Osteoblast (primary cell): ENCODE data around the gene SLC6A13. TPM values are rescaled to one million over a fixed set of nuclear protein-coding genes. Genes with fewer than 3 reads are reported as not detected.
"Not testable (repeated sequence)": the region's sequence is repeated elsewhere in the genome, so short reads cannot be mapped to it uniquely, and the experiment has no call there.

Experiments
- DNase-seq: peaks from one replicate; pipeline ENCODE4 v3.0.0; 2011; ENCODE audit warnings: low spot score, mixed read lengths; ENCODE audit not compliant: insufficient read length; ENCODE audit errors: missing footprints
- H2AFZ ChIP-seq: 2 replicates; pipeline ENCODE4 v1.6.0; 2011; ENCODE audit warnings: mild to moderate bottlenecking, low read length
- H3K27ac ChIP-seq: 2 replicates; pipeline ENCODE4 v1.5.1; 2011; ENCODE audit warnings: mild to moderate bottlenecking, low read depth, low read length, moderate library complexity
- H3K27me3 ChIP-seq: 2 replicates; pipeline ENCODE4 v1.6.0; 2012; ENCODE audit warnings: mild to moderate bottlenecking, control low read depth, inconsistent platforms, low read length, moderate library complexity; ENCODE audit not compliant: insufficient read depth
- H3K36me3 ChIP-seq: 2 replicates; pipeline ENCODE4 v1.5.1; 2011; ENCODE audit warnings: mild to moderate bottlenecking, low read length, control low read depth, moderate library complexity; ENCODE audit not compliant: insufficient read depth
- H3K4me1 ChIP-seq: 2 replicates; pipeline ENCODE4 v1.5.1; 2011; ENCODE audit warnings: mild to moderate bottlenecking, low read length, control low read depth, moderate library complexity; ENCODE audit not compliant: insufficient read depth
- H3K4me2 ChIP-seq: 2 replicates; pipeline ENCODE4 v1.6.0; 2011; ENCODE audit warnings: mild to moderate bottlenecking, low read length; ENCODE audit not compliant: insufficient read depth
- H3K4me3 ChIP-seq: fragments of 200-600 bp; sonication (generic); 3 replicates; pipeline ENCODE4 v1.5.1; 2012; ENCODE audit warnings: mild to moderate bottlenecking, low read length, inconsistent platforms; ENCODE audit not compliant: insufficient read depth
- H3K79me2 ChIP-seq: 2 replicates; pipeline ENCODE4 v1.6.0; 2012; ENCODE audit warnings: mild to moderate bottlenecking, low read length, control low read depth, inconsistent platforms; ENCODE audit not compliant: insufficient read depth
- H3K9me3 ChIP-seq: 2 replicates; pipeline ENCODE4 v1.5.1; 2011; ENCODE audit warnings: low read depth, low read length, control low read depth
- H4K20me1 ChIP-seq: 2 replicates; pipeline ENCODE4 v1.6.0; 2012; ENCODE audit warnings: mild to moderate bottlenecking, low read length, control low read depth; ENCODE audit not compliant: insufficient read depth
- total RNA-seq: library from RNA; depleted of rRNA; stranded (reverse); fragments of >200 nt; gene quantifications from 2 replicates; pipeline ENCODE4 v1.2.3, GENCODE V29; 2012
- TF ChIP-seq, protein P1 (sequence below): IDR thresholded peaks from 2 replicates; pipeline ENCODE4 v1.5.1; 2011; ENCODE audit warnings: mild to moderate bottlenecking, low read depth, low read length, moderate library complexity; ENCODE audit errors: extremely low read depth

The SLC6A13 gene
- not detected in 2 replicates for total RNA-seq

- Histone ChIP-seq H3K27ac (no peak within 1 kb of the TSS), H3K4me1 (peaks cover 2% of the 10 kb centered on the region), H3K36me3 (no peaks in the 10 kb centered on the region), H3K4me3 (no peak within 1 kb of the TSS), H3K79me2 (no peaks in the 10 kb centered on the region), H4K20me1 (no peaks in the 10 kb centered on the region), H3K27me3 (peaks cover 31% of the 10 kb centered on the region), H3K9me3 (no peaks in the 10 kb centered on the region), H2AFZ (no peak within 1 kb of the TSS), H3K4me2 (peak within 1 kb of the TSS; percentile 7)
- TF ChIP-seq, protein P1, sequence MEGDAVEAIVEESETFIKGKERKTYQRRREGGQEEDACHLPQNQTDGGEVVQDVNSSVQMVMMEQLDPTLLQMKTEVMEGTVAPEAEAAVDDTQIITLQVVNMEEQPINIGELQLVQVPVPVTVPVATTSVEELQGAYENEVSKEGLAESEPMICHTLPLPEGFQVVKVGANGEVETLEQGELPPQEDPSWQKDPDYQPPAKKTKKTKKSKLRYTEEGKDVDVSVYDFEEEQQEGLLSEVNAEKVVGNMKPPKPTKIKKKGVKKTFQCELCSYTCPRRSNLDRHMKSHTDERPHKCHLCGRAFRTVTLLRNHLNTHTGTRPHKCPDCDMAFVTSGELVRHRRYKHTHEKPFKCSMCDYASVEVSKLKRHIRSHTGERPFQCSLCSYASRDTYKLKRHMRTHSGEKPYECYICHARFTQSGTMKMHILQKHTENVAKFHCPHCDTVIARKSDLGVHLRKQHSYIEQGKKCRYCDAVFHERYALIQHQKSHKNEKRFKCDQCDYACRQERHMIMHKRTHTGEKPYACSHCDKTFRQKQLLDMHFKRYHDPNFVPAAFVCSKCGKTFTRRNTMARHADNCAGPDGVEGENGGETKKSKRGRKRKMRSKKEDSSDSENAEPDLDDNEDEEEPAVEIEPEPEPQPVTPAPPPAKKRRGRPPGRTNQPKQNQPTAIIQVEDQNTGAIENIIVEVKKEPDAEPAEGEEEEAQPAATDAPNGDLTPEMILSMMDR, result no peak
- no peak for DNase-seq
Measured at GRCh38 chr12:262817-263216, at the start of gene SLC6A13. SLC6A13 (minus strand) TSS chr12:262836; CDS start chr12:260052, 2,784 bp downstream.

DNA sequence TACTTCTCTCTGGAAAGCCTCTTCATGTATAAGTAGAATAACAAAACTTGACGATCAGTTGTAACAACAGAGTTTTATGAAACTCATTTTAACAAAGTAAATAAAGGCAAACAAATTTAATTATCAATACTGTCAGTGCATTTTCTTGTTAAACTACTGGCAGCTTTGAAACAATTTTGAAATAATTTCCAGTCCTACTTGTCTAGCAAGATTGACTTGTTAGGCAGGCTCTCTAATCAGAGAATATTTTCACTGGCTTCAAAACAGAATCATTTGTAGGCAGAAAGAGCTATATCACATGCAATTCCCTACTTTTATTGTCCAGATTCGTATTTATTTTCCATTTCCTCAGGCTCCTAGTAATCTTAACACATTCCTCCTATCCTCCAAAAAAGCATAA lies 45.9 kb upstream of the SLC6A13 start:
- Histone ChIP-seq H3K79me2 (peaks cover 15% of the 10 kb centered on the region), H3K36me3 (peaks cover 75% of the 10 kb centered on the region), H4K20me1 (peaks cover 12% of the 10 kb centered on the region), H3K4me1 (no peaks in the 10 kb centered on the region), H2AFZ (no peak overlapping the region), H3K27me3 (no peaks in the 10 kb centered on the region), H3K27ac (no peak overlapping the region), H3K9me3 (no peaks in the 10 kb centered on the region), H3K4me2 (no peak overlapping the region), H3K4me3 (no peak overlapping the region)
- DNase-seq, result no peak
- TF ChIP-seq, protein P1, result no peak

DNA sequence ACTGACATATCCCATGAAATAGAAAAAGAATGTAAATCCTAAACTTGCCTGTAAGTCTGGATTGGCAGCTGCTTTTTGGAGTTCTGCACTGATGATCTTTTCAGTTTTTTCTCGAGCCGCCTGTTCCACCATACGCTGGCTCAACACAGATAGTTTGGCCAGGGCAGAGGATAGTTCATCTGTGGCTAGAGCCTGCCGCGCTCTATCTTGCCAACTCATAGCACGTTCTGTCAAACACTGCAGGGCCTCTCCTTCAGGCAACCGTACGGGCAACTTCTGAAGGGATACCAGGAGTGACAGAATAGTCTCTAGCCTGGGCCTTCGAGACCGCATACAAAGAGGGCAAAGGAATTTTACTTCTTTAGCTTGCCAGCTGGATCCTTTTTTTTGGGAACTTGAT lies 44.8 kb upstream of the SLC6A13 start:
- Histone ChIP-seq H3K4me3 (no peak overlapping the region), H4K20me1 (peaks cover 12% of the 10 kb centered on the region), H3K27me3 (no peaks in the 10 kb centered on the region), H2AFZ (no peak overlapping the region), H3K36me3 (peaks cover 71% of the 10 kb centered on the region), H3K27ac (no peak overlapping the region), H3K79me2 (peaks cover 25% of the 10 kb centered on the region), H3K9me3 (no peaks in the 10 kb centered on the region), H3K4me1 (no peaks in the 10 kb centered on the region), H3K4me2 (no peak overlapping the region)
- TF ChIP-seq, protein P1, result no peak
- DNase-seq, result no peak

DNA sequence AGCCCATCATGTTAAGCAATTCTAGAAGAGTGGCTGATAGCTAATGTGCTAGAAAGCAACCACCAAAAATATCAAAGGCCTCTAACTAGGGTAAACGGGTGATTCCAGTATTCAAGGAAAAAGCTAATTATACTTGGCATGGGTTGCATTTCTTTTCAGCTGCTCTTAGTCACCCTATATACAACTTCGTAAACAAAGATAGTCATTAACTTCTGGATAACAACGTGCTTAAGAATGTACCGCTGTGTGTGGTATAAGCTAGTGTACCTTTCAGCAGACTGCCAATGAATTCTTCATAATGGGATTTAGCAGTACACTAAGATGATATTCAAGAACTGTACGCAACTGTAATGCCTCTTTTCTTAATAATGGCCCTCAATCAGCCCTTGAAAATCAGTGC lies 42.2 kb upstream of the SLC6A13 start:
- Histone ChIP-seq H3K4me3 (no peak overlapping the region), H3K4me2 (no peak overlapping the region), H3K4me1 (no peaks in the 10 kb centered on the region), H3K36me3 (peaks cover 47% of the 10 kb centered on the region), H3K79me2 (peaks cover 39% of the 10 kb centered on the region), H3K27ac (no peak overlapping the region), H3K27me3 (no peaks in the 10 kb centered on the region), H2AFZ (no peak overlapping the region), H4K20me1 (peaks cover 12% of the 10 kb centered on the region), H3K9me3 (no peaks in the 10 kb centered on the region)
- DNase-seq, result no peak
- TF ChIP-seq, protein P1, result no peak

GRCh38 chr12:302766-303165 lies 40.1 kb upstream of the SLC6A13 start:
- H3K27me3 ChIP-seq, result not testable (repeated sequence)
- H3K79me2 ChIP-seq, result peaks cover 47% of the 10 kb centered on the region

GRCh38 chr12:300166-300565 lies 37.5 kb upstream of the SLC6A13 start:
- H3K36me3 ChIP-seq, result peaks cover 29% of the 10 kb centered on the region

More at GRCh38 chr12:302766-303165, 40.1 kb upstream of the SLC6A13 start:
- DNase-seq, H3K27ac ChIP-seq, H3K4me1 ChIP-seq, H3K4me2 ChIP-seq, H3K4me3 ChIP-seq, H2AFZ ChIP-seq, H3K9me3 ChIP-seq: not testable (repeated sequence)
- Histone ChIP-seq H3K36me3 (peaks cover 32% of the 10 kb centered on the region), H4K20me1 (peaks cover 12% of the 10 kb centered on the region)

More at GRCh38 chr12:300166-300565, 37.5 kb upstream of the SLC6A13 start:
- H3K27ac ChIP-seq, H2AFZ ChIP-seq, H3K4me3 ChIP-seq, H3K27me3 ChIP-seq, H3K4me1 ChIP-seq, H4K20me1 ChIP-seq, H3K4me2 ChIP-seq, DNase-seq, H3K9me3 ChIP-seq: not testable (repeated sequence)
- H3K79me2 ChIP-seq, result peaks cover 43% of the 10 kb centered on the region
